Neutrophil (primary cell): ENCODE data around the gene RHOXF1.
"Not testable (repeated sequence)": the region's sequence is repeated elsewhere in the genome, so short reads cannot be mapped to it uniquely, and the experiment has no call there.

Experiments
- H3K27ac ChIP-seq: fragments of 200-600 bp; sonication (generic); 2 replicates; pipeline ENCODE4 v1.5.1; 2016; ENCODE audit warnings: mild to moderate bottlenecking, moderate library complexity
- H3K27me3 ChIP-seq: fragments of 200-600 bp; sonication (generic); 2 replicates; pipeline ENCODE4 v1.6.0; 2016; ENCODE audit warnings: mild to moderate bottlenecking
- H3K36me3 ChIP-seq: fragments of 200-600 bp; sonication (generic); 2 replicates; pipeline ENCODE4 v1.5.1; 2017
- H3K4me1 ChIP-seq, 2 experiments: fragments of 200-600 bp in 1 of 2; sonication (generic) in 1 of 2; 1 replicate in 1 of 2; 2 replicates in 1 of 2; pipeline versions ENCODE4 v1.5.1 to v1.6.1; 2013 to 2016; ENCODE audit warnings: low read depth in 1 of 2, low read length in 1 of 2, mild to moderate bottlenecking in 1 of 2, moderate library complexity in 1 of 2; ENCODE audit not compliant: control insufficient read depth in 1 of 2, insufficient read depth in 1 of 2
- H3K4me3 ChIP-seq, 2 experiments: fragments of 200-600 bp in 1 of 2; sonication (generic) in 1 of 2; 1 replicate in 1 of 2; 2 replicates in 1 of 2; pipeline ENCODE4 v1.5.1; 2013 to 2016; ENCODE audit warnings: low read depth in 1 of 2, low read length in 1 of 2, mild to moderate bottlenecking in 1 of 2, moderate library complexity in 1 of 2
- H3K9me3 ChIP-seq: fragments of 200-600 bp; sonication (generic); 2 replicates; pipeline ENCODE4 v1.5.1; 2016
- CTCF ChIP-seq: fragments of 200-600 bp; sonication (generic); IDR thresholded peaks from 2 replicates; pipeline ENCODE4 v1.5.1; 2016; ENCODE audit warnings: antibody characterized with exemption

The RHOXF1 gene

DNA sequence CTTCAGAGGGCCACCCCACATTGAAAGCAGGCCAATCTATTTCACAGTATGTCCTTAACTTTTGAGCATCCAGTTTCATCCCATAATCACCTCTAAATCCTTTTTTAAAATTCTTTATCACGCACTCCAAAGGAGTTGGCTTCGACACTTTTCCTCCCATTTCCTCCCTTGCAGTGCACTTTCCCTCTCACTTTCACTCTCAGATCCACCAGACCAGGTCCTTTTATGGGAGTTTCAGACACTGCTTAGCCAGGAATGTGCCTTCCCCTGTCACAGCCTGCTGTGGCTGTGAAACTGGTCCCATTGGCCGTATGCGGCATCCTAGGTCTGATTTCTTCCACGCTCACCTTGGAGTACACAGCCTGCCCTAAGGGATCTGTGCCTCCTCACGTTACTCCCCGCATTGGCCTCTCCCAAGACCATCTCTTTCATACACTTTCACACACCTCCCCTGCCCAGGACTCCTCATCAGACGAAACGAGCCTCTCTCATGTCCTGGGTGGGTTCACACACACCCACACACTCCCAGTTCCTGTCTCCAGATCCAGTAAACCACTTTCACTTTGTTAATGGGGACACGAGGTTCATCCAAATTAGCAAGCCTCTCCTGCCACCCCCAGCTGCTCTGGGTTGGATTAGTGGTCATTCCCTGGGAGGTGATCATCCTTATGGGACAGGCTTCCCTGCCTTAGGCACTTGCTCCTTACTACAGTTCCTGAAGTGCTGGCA, 28.3 kb downstream of the RHOXF1 start:
- no peaks in the 10 kb centered on the region for H3K4me1 ChIP-seq
- no peak for TF ChIP-seq CTCF
- no peaks in the 10 kb centered on the region for H3K9me3 ChIP-seq
- no peak overlapping the region for H3K27ac ChIP-seq
- no peak overlapping the region for H3K4me3 ChIP-seq
- H3K27me3 ChIP-seq: no peaks in the 10 kb centered on the region
- H3K36me3 ChIP-seq: no peaks in the 10 kb centered on the region

- H3K4me1 ChIP-seq, H3K36me3 ChIP-seq, H3K9me3 ChIP-seq, H3K27me3 ChIP-seq, H3K27ac ChIP-seq, H3K4me3 ChIP-seq: not testable (repeated sequence)
Measured at GRCh38 chrX:120085553-120086185, 30.0 kb downstream of the RHOXF1 start.

DNA sequence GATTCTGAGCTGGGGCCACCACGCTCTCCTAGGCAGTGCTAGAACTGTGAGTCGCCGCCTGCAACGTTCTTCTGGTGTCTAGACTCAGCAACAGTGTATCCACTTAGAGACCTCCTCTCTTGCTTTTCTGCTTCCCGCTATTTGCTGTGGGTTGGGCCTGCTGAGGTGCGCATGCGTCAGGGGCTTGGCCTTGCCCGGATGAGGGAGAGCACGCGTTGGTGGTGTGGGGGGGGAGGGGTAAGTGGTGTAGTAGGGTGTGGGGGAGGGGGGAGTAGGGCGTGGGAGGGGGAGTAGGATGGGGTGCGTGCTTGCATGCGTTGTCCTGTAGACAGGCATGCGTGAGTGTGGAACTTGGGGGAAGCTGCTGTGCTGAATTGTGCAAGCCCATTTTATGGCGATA, 38.1 kb downstream of the RHOXF1 start, which contains the start of gene RHOXF2B:
TSS of gene RHOXF2B (minus strand) at position 101 of the 400 bp plus-strand sequence. CDS start 138 bp downstream, outside the sequence.
- not testable (repeated sequence) for H3K27me3 ChIP-seq, H3K4me1 ChIP-seq, H3K4me3 ChIP-seq, H3K36me3 ChIP-seq, H3K9me3 ChIP-seq, H3K27ac ChIP-seq

DNA sequence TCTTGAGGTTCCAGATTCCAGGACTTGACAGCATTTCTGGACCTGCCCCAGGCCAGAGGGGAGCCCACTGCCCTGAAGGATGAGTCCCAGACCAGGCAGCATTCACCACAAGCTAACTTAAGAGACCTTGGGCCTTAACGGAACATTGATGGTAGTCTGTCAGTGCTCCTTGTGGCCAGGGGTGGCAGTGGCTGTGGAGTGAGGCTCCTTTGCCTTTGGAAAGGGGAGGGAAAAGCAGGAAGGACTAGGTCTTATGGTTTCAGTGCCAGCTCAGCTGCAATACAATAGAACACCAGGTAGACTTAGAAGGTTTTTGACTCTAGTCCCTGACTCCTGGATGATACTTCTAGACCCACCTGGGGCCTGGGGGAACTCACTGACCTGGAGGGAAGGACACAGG, 49.5 kb downstream of the RHOXF1 start:
- H3K36me3 ChIP-seq, H3K4me3 ChIP-seq, H3K27me3 ChIP-seq, H3K27ac ChIP-seq, H3K4me1 ChIP-seq, H3K9me3 ChIP-seq: not testable (repeated sequence)
